Stimulated activated CD4-positive, alpha-beta T cell treated with anti-CD3 and anti-CD28 coated beads, Interleukin-4, amount 100 ng/mL, for 1 hour (primary cell): ENCODE results near the gene NCKAP1.

ENCODE experiments used
- DNase-seq: peaks from one replicate; pipeline ENCODE4 v3.0.0-alpha.2; 2020

The NCKAP1 gene

GRCh38 chr2:182946958-182947369 lies 91.3 kb downstream of the NCKAP1 start:
- DNase-seq = no peak

- DNase-seq = no peak
These were observed 94.9 kb downstream of the NCKAP1 start for GRCh38 chr2:182943339-182943738.

GRCh38 chr2:182942756-182943155 lies 95.5 kb downstream of the NCKAP1 start:
- DNase-seq = no peak

- no peak for DNase-seq
These were observed 96.3 kb downstream of the NCKAP1 start for GRCh38 chr2:182941919-182942318.

GRCh38 chr2:182941121-182941722 lies 97.0 kb downstream of the NCKAP1 start:
- no peak for DNase-seq

GRCh38 chr2:182937870-182938269 lies 100.4 kb downstream of the NCKAP1 start:
- DNase-seq = no peak

GRCh38 chr2:182933629-182934028 lies 104.6 kb downstream of the NCKAP1 start:
- DNase-seq = no peak

GRCh38 chr2:182929972-182930371 lies 108.3 kb downstream of the NCKAP1 start:
- no peak for DNase-seq

- no peak for DNase-seq
These were observed 114.0 kb downstream of the NCKAP1 start for GRCh38 chr2:182924306-182924705.

- DNase-seq = no peak
These were observed 117.0 kb downstream of the NCKAP1 start for GRCh38 chr2:182921234-182921633.

- DNase-seq = no peak
These were observed 117.6 kb downstream of the NCKAP1 start for GRCh38 chr2:182920631-182921056.

GRCh38 chr2:182920089-182920488 lies 118.2 kb downstream of the NCKAP1 start:
- no peak for DNase-seq

GRCh38 chr2:182918961-182919652 lies 119.2 kb downstream of the NCKAP1 start:
- DNase-seq = no peak

- no peak for DNase-seq
These were observed 120.3 kb downstream of the NCKAP1 start for GRCh38 chr2:182917924-182918323.

- no peak for DNase-seq
These were observed 121.8 kb downstream of the NCKAP1 start for GRCh38 chr2:182916417-182916816.

GRCh38 chr2:182915369-182916326 lies 122.6 kb downstream of the NCKAP1 start:
- DNase-seq = no peak

GRCh38 chr2:182914852-182915251 lies 123.4 kb downstream of the NCKAP1 start:
- no peak for DNase-seq

- DNase-seq = no peak
These were observed 125.2 kb downstream of the NCKAP1 start for GRCh38 chr2:182913064-182913463.

GRCh38 chr2:182912518-182912915 lies 125.7 kb downstream of the NCKAP1 start:
- DNase-seq = no peak

GRCh38 chr2:182911813-182912517 lies 126.3 kb downstream of the NCKAP1 start:
- no peak for DNase-seq

GRCh38 chr2:182910965-182911364 lies 127.3 kb downstream of the NCKAP1 start:
- DNase-seq = no peak

- DNase-seq = no peak
These were observed 131.0 kb downstream of the NCKAP1 start for GRCh38 chr2:182907081-182907830.
